ENCODE data around the gene C19orf47. TPM values are rescaled to one million over a fixed set of nuclear protein-coding genes. Genes with fewer than 3 reads are reported as not detected.

C19orf47 gene
- total RNA-seq, 1 donor from 2014 or later, result 166 TPM

GRCh38 chr19:40312533-40312932 lies 35.7 kb downstream of the C19orf47 start:
- Histone ChIP-seq H3K9me3 (replicated peaks) (no peaks in the 10 kb centered on the region), H3K27ac (replicated peaks) (no peak overlapping the region), H3K27me3 (ENCODE audit: low read depth) (no peaks in the 10 kb centered on the region), H3K4me3 (no peak overlapping the region), H3K36me3 (no peaks in the 10 kb centered on the region), H3K4me1 (peaks cover 13% of the 10 kb centered on the region)
- no peak for TF ChIP-seq CTCF (IDR thresholded peaks at IDR 0.05; ENCODE audit: borderline replicate concordance)
- intact Hi-C loops (cut with micrococcal nuclease), result no loop called here
- no peak for DNase-seq

GRCh38 chr19:40309666-40310065 lies 38.5 kb downstream of the C19orf47 start:
- Histone ChIP-seq H3K27ac (replicated peaks) (no peak overlapping the region), H3K36me3 (no peaks in the 10 kb centered on the region), H3K9me3 (replicated peaks) (no peaks in the 10 kb centered on the region), H3K27me3 (ENCODE audit: low read depth) (no peaks in the 10 kb centered on the region), H3K4me1 (peaks cover 4% of the 10 kb centered on the region), H3K4me3 (no peak overlapping the region)
- no peak for DNase-seq
- intact Hi-C loops (cut with micrococcal nuclease), result no loop called here
- TF ChIP-seq CTCF (IDR thresholded peaks at IDR 0.05; ENCODE audit: borderline replicate concordance), result no peak

GRCh38 chr19:40305403-40305802 lies 42.8 kb downstream of the C19orf47 start:
- TF ChIP-seq CTCF (IDR thresholded peaks at IDR 0.05; ENCODE audit: borderline replicate concordance), result peak; percentile 80
- H3K27ac ChIP-seq (replicated peaks), result no peak overlapping the region
- peaks cover 4% of the 10 kb centered on the region for H3K4me1 ChIP-seq
- H3K36me3 ChIP-seq, result no peaks in the 10 kb centered on the region
- no peaks in the 10 kb centered on the region for H3K9me3 ChIP-seq (replicated peaks)
- no peak overlapping the region for H3K4me3 ChIP-seq
- no peaks in the 10 kb centered on the region for H3K27me3 ChIP-seq (ENCODE audit: low read depth)
- DNase-seq, result peak; percentile 56
- intact Hi-C loops (cut with micrococcal nuclease), result no loop called here

- intact Hi-C loops (cut with micrococcal nuclease), result no loop called here
- no peak overlapping the region for H3K27ac ChIP-seq (replicated peaks)
- no peaks in the 10 kb centered on the region for H3K9me3 ChIP-seq (replicated peaks)
- H3K4me1 ChIP-seq, result no peaks in the 10 kb centered on the region
- no peaks in the 10 kb centered on the region for H3K36me3 ChIP-seq
- TF ChIP-seq CTCF (IDR thresholded peaks at IDR 0.05; ENCODE audit: borderline replicate concordance), result no peak
- DNase-seq, result no peak
- H3K27me3 ChIP-seq (ENCODE audit: low read depth), result no peaks in the 10 kb centered on the region
- no peak overlapping the region for H3K4me3 ChIP-seq
These were observed 43.9 kb downstream of the C19orf47 start for GRCh38 chr19:40304306-40304705.

- Histone ChIP-seq H3K36me3 (no peaks in the 10 kb centered on the region), H3K9me3 (replicated peaks) (no peaks in the 10 kb centered on the region), H3K4me1 (no peaks in the 10 kb centered on the region), H3K27ac (replicated peaks) (no peak overlapping the region), H3K4me3 (no peak overlapping the region), H3K27me3 (ENCODE audit: low read depth) (no peaks in the 10 kb centered on the region)
- no peak for TF ChIP-seq CTCF (IDR thresholded peaks at IDR 0.05; ENCODE audit: borderline replicate concordance)
- intact Hi-C loops (cut with micrococcal nuclease), result no loop called here
- DNase-seq, result no peak
These were observed 44.4 kb downstream of the C19orf47 start for GRCh38 chr19:40303765-40304164.
